SU-DHL-6 (cell line): ENCODE results near the gene TDRD10.

Experiments
- H2AFZ ChIP-seq: fragments of 200-600 bp; sonication (generic); 2 replicates; pipeline ENCODE4 v1.6.1; 2014; ENCODE audit warnings: low read depth, mild to moderate bottlenecking, moderate library complexity, mixed read lengths, antibody characterized with exemption, low read length; ENCODE audit not compliant: severe bottlenecking
- H3F3A ChIP-seq: fragments of 200-600 bp; shearing (Covaris generic); 2 replicates; pipeline ENCODE4 v1.6.0; 2016; ENCODE audit warnings: antibody characterized with exemption, mild to moderate bottlenecking; ENCODE audit not compliant: insufficient read depth
- H3K27ac ChIP-seq: fragments of 200-600 bp; sonication (generic); 2 replicates; pipeline ENCODE4 v1.5.1; 2016; ENCODE audit warnings: low read depth, mild to moderate bottlenecking, low read length, moderate library complexity, mixed read lengths
- H3K27me3 ChIP-seq: fragments of 200-600 bp; sonication (generic), shearing (Covaris generic); 2 replicates; pipeline ENCODE4 v1.6.0; 2014; ENCODE audit warnings: mild to moderate bottlenecking, low read length
- H3K36me3 ChIP-seq: fragments of 200-600 bp; sonication (generic); 2 replicates; pipeline ENCODE4 v1.6.1; 2014; ENCODE audit warnings: mild to moderate bottlenecking, low read length, mixed read lengths
- H3K4me2 ChIP-seq: fragments of 300-600, 200-600 bp; shearing (Covaris generic), sonication (generic); 2 replicates; pipeline ENCODE4 v1.6.0; 2014; ENCODE audit warnings: low read length, low read depth, mild to moderate bottlenecking; ENCODE audit not compliant: poor library complexity, severe bottlenecking
- H3K4me3 ChIP-seq: fragments of 200-600 bp; sonication (generic); 2 replicates; pipeline ENCODE4 v1.5.1; 2014; ENCODE audit warnings: antibody characterized with exemption, low read length, mild to moderate bottlenecking, mixed read lengths; ENCODE audit not compliant: insufficient read depth, poor library complexity, severe bottlenecking
- H3K79me2 ChIP-seq: fragments of 200-600 bp; sonication (generic); 2 replicates; pipeline ENCODE4 v1.6.1; 2014; ENCODE audit warnings: mild to moderate bottlenecking, low read length, moderate library complexity; ENCODE audit not compliant: insufficient read depth
- H3K9ac ChIP-seq: fragments of 200-600 bp; sonication (generic); 2 replicates; pipeline ENCODE4 v1.7.0; 2014; ENCODE audit warnings: mild to moderate bottlenecking, low read length
- H3K9me2 ChIP-seq: fragments of 200-600 bp; sonication (generic); replicated peaks from 2 replicates; pipeline ENCODE4 v1.6.1; 2014; ENCODE audit warnings: low read length; ENCODE audit not compliant: insufficient read depth
- H3K9me3 ChIP-seq: fragments of 200-600 bp; sonication (generic); 2 replicates; pipeline ENCODE4 v1.6.1; 2014; ENCODE audit warnings: low read length, mixed read lengths; ENCODE audit not compliant: insufficient read depth
- H4K20me1 ChIP-seq: fragments of 200-600 bp; sonication (generic); 2 replicates; pipeline ENCODE4 v1.6.1; 2014; ENCODE audit warnings: low read depth, mild to moderate bottlenecking, antibody characterized with exemption, low read length, moderate library complexity, mixed read lengths
- EZH2phosphoT487 ChIP-seq: fragments of 200-600 bp; sonication (generic), shearing (Covaris generic); conservative IDR thresholded peaks from 2 replicates; pipeline ENCODE4 v1.6.1; 2018; ENCODE audit warnings: mild to moderate bottlenecking, antibody characterized with exemption, low read length, moderate library complexity, mixed read lengths
- TF ChIP-seq, protein P1 (sequence below): fragments of 200-600 bp; sonication (generic); IDR thresholded peaks from one replicate; pipeline ENCODE4 v1.5.1; 2017; ENCODE audit warnings: antibody characterized with exemption, mild to moderate bottlenecking, low read length, moderate library complexity; ENCODE audit not compliant: insufficient read depth, poor library complexity, severe bottlenecking

The TDRD10 gene, protein sequence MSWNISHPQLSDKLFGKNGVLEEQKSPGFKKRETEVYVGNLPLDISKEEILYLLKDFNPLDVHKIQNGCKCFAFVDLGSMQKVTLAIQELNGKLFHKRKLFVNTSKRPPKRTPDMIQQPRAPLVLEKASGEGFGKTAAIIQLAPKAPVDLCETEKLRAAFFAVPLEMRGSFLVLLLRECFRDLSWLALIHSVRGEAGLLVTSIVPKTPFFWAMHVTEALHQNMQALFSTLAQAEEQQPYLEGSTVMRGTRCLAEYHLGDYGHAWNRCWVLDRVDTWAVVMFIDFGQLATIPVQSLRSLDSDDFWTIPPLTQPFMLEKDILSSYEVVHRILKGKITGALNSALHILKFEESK

DNA sequence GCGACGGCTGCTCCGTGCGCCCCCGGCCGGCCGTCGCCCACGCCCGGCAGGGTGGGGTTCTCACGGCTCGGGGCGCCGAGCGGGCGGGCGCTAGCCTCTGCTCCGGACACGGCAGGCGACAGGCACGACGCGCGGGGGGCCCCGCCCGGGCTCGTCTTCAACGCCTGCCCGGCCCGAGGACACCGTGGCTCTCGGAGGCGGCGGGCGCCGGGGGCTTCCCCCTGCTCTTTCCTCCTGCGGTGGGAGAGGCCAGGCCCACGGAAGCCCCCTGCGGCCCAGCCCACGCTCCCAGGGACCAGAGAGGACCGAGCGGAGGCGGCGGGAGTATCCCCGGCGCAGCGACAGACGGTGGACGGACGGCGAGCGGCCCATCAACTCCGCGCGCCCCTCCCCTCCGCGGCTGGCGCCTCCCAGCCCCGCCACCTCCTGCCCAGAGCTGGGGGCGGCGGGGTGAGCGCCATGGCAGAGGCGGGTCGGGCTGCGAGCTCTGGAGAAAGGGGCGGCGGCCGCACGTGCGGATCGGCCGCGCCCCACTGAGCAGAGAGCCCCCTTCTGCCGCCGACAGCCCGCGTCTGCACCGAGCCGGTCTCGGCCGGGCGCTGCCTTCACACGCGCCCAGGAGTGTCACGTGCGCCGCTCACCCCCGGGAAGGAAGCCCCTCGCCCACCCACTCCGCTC lies at the start of gene TDRD10, which contains the start of gene SHE:
TDRD10 (plus strand) TSS at position 154 of the 678 bp plus-strand sequence. CDS start 4,685 bp downstream, outside the sequence.
SHE (minus strand) TSS at position 347 of the 678 bp plus-strand sequence. CDS start 386 bp downstream, outside the sequence.
- no peak within 1 kb of the TSS for H3K4me3 ChIP-seq
- no peak within 1 kb of the TSS for H2AFZ ChIP-seq
- H3K36me3 ChIP-seq, result no peaks in the 10 kb centered on the region
- H4K20me1 ChIP-seq, result no peaks in the 10 kb centered on the region
- no peaks in the 10 kb centered on the region for H3K27me3 ChIP-seq
- no peak within 1 kb of the TSS for H3K27ac ChIP-seq
- no peak for TF ChIP-seq EZH2phosphoT487
- TF ChIP-seq, protein P1, sequence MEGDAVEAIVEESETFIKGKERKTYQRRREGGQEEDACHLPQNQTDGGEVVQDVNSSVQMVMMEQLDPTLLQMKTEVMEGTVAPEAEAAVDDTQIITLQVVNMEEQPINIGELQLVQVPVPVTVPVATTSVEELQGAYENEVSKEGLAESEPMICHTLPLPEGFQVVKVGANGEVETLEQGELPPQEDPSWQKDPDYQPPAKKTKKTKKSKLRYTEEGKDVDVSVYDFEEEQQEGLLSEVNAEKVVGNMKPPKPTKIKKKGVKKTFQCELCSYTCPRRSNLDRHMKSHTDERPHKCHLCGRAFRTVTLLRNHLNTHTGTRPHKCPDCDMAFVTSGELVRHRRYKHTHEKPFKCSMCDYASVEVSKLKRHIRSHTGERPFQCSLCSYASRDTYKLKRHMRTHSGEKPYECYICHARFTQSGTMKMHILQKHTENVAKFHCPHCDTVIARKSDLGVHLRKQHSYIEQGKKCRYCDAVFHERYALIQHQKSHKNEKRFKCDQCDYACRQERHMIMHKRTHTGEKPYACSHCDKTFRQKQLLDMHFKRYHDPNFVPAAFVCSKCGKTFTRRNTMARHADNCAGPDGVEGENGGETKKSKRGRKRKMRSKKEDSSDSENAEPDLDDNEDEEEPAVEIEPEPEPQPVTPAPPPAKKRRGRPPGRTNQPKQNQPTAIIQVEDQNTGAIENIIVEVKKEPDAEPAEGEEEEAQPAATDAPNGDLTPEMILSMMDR, result no peak
- H3K4me2 ChIP-seq, result no peak within 1 kb of the TSS
- no peaks in the 10 kb centered on the region; the same call in 1 of the 2 replicates for H3F3A ChIP-seq
- H3K79me2 ChIP-seq, result no peaks in the 10 kb centered on the region
- no peak within 1 kb of the TSS for H3K9ac ChIP-seq
- no peaks in the 10 kb centered on the region for H3K9me2 ChIP-seq
- H3K9me3 ChIP-seq, result no peaks in the 10 kb centered on the region

- Histone ChIP-seq H4K20me1 (no peaks in the 10 kb centered on the region), H3K79me2 (no peaks in the 10 kb centered on the region), H3K9ac (no peak overlapping the region), H3K27ac (no peak overlapping the region), H3K9me2 (no peaks in the 10 kb centered on the region), H3K4me2 (no peak overlapping the region), H3F3A (no peaks in the 10 kb centered on the region), H3K27me3 (no peaks in the 10 kb centered on the region), H2AFZ (no peak overlapping the region), H3K4me3 (no peak overlapping the region), H3K9me3 (no peaks in the 10 kb centered on the region), H3K36me3 (no peaks in the 10 kb centered on the region)
- no peak for TF ChIP-seq EZH2phosphoT487
- TF ChIP-seq, protein P1, result no peak
Observed at GRCh38 chr1:154453161-154453560, 48.9 kb upstream of the TDRD10 start.

DNA sequence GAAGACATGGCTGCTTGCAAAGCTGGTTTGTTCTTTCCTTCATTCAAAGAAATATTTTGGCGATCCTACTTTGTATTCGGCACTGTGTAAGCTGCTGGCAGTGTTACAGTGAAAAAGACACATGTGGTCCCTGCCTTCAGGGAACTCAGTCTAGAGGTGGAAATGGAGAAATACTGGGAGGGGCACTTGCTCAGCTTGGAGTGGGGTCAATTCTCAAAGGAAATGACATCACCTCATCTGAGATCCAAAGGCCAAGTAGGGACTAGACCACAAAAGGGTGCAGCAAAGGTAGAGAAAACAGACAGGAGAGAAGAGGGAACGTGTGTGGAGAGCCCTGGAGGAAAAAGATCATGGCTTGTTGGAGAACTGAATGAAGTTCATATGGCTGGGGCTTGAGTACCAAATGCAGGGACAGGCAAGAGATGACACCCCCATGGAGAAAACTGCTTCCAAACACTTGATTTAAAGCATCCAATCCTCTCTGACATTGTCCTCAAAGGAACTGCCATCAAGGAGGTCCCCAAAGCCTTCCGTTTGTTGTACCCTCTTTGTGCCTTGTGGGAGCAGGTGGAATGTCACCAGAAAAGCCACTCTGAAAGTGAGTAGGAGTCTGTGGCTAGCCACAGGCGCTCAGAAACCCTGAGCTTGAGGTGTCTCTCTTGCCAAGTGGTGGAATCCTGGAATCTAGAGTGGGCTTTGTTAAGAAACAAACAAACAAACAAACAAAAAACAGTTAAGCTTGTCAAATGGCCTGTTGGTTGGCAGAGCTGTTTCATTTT lies 48.3 kb upstream of the TDRD10 start:
- H4K20me1 ChIP-seq, result no peaks in the 10 kb centered on the region
- no peaks in the 10 kb centered on the region for H3K36me3 ChIP-seq
- TF ChIP-seq, protein P1, result no peak
- TF ChIP-seq EZH2phosphoT487, result no peak
- no peaks in the 10 kb centered on the region for H3K9me3 ChIP-seq
- no peak overlapping the region for H2AFZ ChIP-seq
- H3F3A ChIP-seq, result no peaks in the 10 kb centered on the region
- H3K27me3 ChIP-seq, result no peaks in the 10 kb centered on the region
- no peak overlapping the region for H3K27ac ChIP-seq
- no peaks in the 10 kb centered on the region for H3K9me2 ChIP-seq
- H3K79me2 ChIP-seq, result no peaks in the 10 kb centered on the region
- no peak overlapping the region for H3K9ac ChIP-seq
- no peak overlapping the region for H3K4me3 ChIP-seq
- H3K4me2 ChIP-seq, result no peak overlapping the region
